MM.1S (cell line): ENCODE data around the gene CDK6.

Source experiments
- EZH2 ChIP-seq: fragments of 300-600 bp; sonication (generic); optimal IDR thresholded peaks from 2 replicates; pipeline ENCODE3; 2017; ENCODE audit warnings: low read depth, mild to moderate bottlenecking, antibody characterized with exemption, low read length, mixed read lengths
- EZH2phosphoT487 ChIP-seq: fragments of 300-600 bp; sonication (generic); IDR thresholded peaks from 2 replicates; pipeline ENCODE4 v1.6.1; 2018; ENCODE audit warnings: antibody characterized with exemption, low read length
- TF ChIP-seq, protein P1 (sequence below): fragments of 300-600 bp; sonication (generic); IDR thresholded peaks from 2 replicates; pipeline ENCODE4 v1.5.1; 2016; ENCODE audit warnings: antibody characterized with exemption, low read length, mixed read lengths

DNA sequence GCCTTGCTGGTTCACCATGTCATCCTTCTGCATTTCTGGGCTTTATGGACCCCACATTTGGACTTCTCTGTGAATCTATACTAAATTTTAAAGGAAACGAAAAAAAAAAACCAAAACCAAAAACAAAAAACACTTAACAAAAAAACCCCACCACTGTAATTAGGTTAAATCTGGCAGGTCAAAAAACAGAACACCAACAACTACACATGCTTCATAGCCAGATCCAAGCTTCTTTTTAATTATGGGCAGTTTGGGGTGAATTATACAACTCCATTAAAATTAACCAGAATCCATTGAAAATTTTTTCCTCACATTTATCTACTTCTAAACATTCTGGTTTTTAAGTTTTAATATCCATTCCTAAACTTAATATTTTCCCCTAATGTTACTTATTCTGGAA is 58.4 kb downstream of the CDK6 start:
- TF ChIP-seq, protein P1, sequence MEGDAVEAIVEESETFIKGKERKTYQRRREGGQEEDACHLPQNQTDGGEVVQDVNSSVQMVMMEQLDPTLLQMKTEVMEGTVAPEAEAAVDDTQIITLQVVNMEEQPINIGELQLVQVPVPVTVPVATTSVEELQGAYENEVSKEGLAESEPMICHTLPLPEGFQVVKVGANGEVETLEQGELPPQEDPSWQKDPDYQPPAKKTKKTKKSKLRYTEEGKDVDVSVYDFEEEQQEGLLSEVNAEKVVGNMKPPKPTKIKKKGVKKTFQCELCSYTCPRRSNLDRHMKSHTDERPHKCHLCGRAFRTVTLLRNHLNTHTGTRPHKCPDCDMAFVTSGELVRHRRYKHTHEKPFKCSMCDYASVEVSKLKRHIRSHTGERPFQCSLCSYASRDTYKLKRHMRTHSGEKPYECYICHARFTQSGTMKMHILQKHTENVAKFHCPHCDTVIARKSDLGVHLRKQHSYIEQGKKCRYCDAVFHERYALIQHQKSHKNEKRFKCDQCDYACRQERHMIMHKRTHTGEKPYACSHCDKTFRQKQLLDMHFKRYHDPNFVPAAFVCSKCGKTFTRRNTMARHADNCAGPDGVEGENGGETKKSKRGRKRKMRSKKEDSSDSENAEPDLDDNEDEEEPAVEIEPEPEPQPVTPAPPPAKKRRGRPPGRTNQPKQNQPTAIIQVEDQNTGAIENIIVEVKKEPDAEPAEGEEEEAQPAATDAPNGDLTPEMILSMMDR: no peak
- TF ChIP-seq EZH2: no peak
- no peak for TF ChIP-seq EZH2phosphoT487
